ENCODE results near the gene FBXO5.

FBXO5 gene

DNA sequence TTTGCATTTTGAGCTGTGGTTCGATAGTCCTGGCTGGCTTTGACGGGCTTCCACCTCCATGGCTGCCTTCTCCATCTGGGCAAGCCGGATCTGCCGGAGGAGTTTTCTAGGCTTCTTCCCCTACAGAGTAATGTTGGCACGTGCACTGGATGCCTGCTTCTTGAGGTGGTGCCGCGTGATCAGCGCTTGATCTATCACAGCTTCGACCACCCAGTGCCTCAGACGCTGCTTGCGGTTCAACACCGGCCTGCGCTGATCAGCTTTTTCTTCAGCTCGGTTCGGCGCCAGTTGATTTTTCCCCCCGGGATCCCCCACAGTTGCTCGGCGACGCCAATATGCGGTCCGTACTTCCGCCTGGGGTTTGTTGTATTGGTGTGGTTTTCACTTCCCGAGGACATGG is 23.5 kb downstream of the FBXO5 start:
- TF ChIP-seq, protein P1, sequence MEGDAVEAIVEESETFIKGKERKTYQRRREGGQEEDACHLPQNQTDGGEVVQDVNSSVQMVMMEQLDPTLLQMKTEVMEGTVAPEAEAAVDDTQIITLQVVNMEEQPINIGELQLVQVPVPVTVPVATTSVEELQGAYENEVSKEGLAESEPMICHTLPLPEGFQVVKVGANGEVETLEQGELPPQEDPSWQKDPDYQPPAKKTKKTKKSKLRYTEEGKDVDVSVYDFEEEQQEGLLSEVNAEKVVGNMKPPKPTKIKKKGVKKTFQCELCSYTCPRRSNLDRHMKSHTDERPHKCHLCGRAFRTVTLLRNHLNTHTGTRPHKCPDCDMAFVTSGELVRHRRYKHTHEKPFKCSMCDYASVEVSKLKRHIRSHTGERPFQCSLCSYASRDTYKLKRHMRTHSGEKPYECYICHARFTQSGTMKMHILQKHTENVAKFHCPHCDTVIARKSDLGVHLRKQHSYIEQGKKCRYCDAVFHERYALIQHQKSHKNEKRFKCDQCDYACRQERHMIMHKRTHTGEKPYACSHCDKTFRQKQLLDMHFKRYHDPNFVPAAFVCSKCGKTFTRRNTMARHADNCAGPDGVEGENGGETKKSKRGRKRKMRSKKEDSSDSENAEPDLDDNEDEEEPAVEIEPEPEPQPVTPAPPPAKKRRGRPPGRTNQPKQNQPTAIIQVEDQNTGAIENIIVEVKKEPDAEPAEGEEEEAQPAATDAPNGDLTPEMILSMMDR (conservative IDR thresholded peaks at IDR 0.05; ENCODE audit: low read length) = no peak
- no peak for DNase-seq (ENCODE audit: low read depth)
- H3K4me3 ChIP-seq (ENCODE audit: low read length) = no peak overlapping the region

- no peak for DNase-seq (ENCODE audit: low read depth)
- TF ChIP-seq, protein P1 (conservative IDR thresholded peaks at IDR 0.05; ENCODE audit: low read length) = no peak
- H3K4me3 ChIP-seq (ENCODE audit: low read length) = no peak overlapping the region
Measured at GRCh38 chr6:152957796-152958195, 25.0 kb downstream of the FBXO5 start.

- DNase-seq (ENCODE audit: low read depth) = no peak
- H3K4me3 ChIP-seq (ENCODE audit: low read length) = no peak overlapping the region
- TF ChIP-seq, protein P1 (conservative IDR thresholded peaks at IDR 0.05; ENCODE audit: low read length) = peak; percentile 11; the same call in 1 of the 2 replicates
Measured at GRCh38 chr6:152954443-152954842, 28.4 kb downstream of the FBXO5 start.

DNA sequence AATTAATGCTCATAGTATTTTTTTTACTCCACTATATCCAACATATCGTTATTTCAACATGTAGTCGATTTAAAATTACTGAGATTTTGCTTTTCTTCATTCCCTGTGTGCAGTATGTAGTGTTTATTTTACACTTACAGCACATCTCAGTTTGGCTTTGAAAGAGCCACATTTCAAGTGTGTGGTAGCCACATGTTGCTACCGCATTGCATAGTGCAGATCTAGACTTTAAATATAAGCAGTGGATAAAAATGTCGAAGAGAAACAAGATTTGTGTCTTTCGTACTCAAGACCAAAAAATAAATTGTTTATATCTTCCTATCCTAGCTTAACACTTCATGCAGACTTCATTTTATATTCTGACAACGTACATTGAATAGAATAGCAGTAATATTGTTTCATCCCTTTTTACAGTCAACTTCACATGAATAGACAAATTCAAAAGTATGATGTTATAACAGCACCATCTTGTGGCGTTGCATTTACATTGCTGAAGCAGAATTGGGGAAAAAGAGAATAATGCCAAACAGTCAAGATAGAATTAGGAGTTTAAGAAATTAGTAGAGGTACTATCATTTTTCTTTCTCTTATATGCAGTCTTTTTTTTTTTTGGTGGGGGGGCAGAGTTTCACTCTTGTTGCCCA is 29.9 kb downstream of the FBXO5 start:
- peak; percentile 56 for DNase-seq (ENCODE audit: low read depth)
- peak overlapping the region; percentile 20 for H3K4me3 ChIP-seq (ENCODE audit: low read length)
- TF ChIP-seq, protein P1 (conservative IDR thresholded peaks at IDR 0.05; ENCODE audit: low read length) = peak; percentile 82

- peak; percentile 15 for DNase-seq (ENCODE audit: low read depth)
- TF ChIP-seq, protein P1 (conservative IDR thresholded peaks at IDR 0.05; ENCODE audit: low read length) = no peak
Measured at GRCh38 chr6:152952045-152952444, 30.8 kb downstream of the FBXO5 start.

DNA sequence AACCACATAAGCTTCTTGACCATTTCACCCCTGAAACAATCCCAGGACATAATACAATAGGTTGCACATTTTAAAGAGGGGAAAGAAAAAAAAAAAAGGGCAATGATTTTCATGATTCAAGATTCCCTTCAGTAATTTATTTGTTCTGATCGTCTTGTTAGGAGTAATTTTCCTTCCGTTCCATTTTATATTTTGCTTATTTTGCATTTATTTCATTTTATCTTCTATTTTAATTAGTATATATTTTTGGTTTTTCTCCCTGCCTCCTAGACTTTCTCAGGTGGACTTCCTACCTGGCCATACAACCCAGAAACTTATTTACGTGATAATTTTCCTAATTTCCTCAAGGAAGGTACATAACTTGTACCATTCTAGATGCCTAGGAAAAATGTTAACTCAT is 32.6 kb downstream of the FBXO5 start:
- H3K4me3 ChIP-seq (ENCODE audit: low read length) = no peak overlapping the region
- TF ChIP-seq, protein P1 (conservative IDR thresholded peaks at IDR 0.05; ENCODE audit: low read length) = no peak
- no peak for DNase-seq (ENCODE audit: low read depth)

More at GRCh38 chr6:152952045-152952444, 30.8 kb downstream of the FBXO5 start:
- no peak overlapping the region for H3K4me3 ChIP-seq (ENCODE audit: low read length)

DNA sequence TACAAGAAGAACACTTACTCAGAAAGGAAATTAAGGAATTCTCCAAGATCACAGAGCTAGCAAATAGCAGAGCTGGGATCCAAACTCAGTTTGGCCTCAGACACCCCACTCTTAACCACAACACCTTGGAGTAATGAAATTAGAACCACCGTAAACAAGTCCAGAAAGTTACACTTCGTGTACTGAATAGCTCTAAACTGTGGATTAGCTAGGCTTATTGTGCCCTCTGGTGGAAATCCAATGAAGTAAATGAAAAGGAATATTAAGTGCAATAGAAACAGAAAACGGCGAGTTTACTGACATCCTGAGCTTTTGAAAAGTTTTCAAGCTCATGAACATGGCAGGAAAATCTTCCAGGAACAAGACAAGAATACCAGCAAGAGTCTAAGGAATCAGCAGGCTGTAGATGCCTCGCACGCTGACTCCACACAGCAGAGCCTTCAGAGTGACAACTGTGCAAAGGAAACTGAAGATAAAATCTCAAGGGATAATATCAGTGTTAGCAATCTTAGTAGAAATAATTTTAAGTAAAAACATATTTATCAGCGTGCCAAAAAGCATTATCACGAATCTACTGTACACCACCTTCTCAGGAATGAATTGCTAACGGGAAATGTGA is 34.6 kb downstream of the FBXO5 start:
- peak overlapping the region; percentile 19 for H3K4me3 ChIP-seq (ENCODE audit: low read length)
- TF ChIP-seq, protein P1 (conservative IDR thresholded peaks at IDR 0.05; ENCODE audit: low read length) = peak; percentile 76
- peak; percentile 48 for DNase-seq (ENCODE audit: low read depth)

All from AG10803 (cell line).